HUES48 (cell line): Measurements from ENCODE around the gene MSI2.

Experiments used
- H3K27ac ChIP-seq: one replicate; pipeline ENCODE4 v1.7.0; 2013; ENCODE audit warnings: low read depth, low read length, inconsistent platforms
- H3K27me3 ChIP-seq: 2 replicates; pipeline ENCODE4 v1.6.1; 2013; ENCODE audit warnings: mild to moderate bottlenecking, low read length; ENCODE audit not compliant: control insufficient read depth, insufficient read depth
- H3K36me3 ChIP-seq: 2 replicates; pipeline ENCODE4 v1.6.1; 2013; ENCODE audit warnings: low read length; ENCODE audit not compliant: control insufficient read depth, insufficient read depth
- H3K4me1 ChIP-seq: 2 replicates; pipeline ENCODE4 v1.6.1; 2013; ENCODE audit warnings: mild to moderate bottlenecking, low read length; ENCODE audit not compliant: control insufficient read depth, insufficient read depth
- H3K4me3 ChIP-seq: 2 replicates; pipeline ENCODE4 v1.5.1; 2013; ENCODE audit warnings: mild to moderate bottlenecking, low read depth, low read length
- H3K9ac ChIP-seq: 2 replicates; pipeline ENCODE4 v1.6.1; 2013; ENCODE audit warnings: mild to moderate bottlenecking, low read depth, low read length, moderate library complexity
- H3K9me3 ChIP-seq: 2 replicates; pipeline ENCODE4 v1.6.1; 2013; ENCODE audit warnings: low read length; ENCODE audit not compliant: control insufficient read depth, insufficient read depth

Gene MSI2

GRCh38 chr17:57513569-57513968, 257.2 kb downstream of the MSI2 start:
- Histone ChIP-seq H3K36me3 (no peaks in the 10 kb centered on the region), H3K4me1 (peaks cover 24% of the 10 kb centered on the region)

GRCh38 chr17:57514614-57515013, 258.3 kb downstream of the MSI2 start:
- Histone ChIP-seq H3K9me3 (no peaks in the 10 kb centered on the region), H3K4me3 (no peak overlapping the region), H3K27me3 (no peaks in the 10 kb centered on the region), H3K9ac (no peak overlapping the region), H3K36me3 (no peaks in the 10 kb centered on the region), H3K4me1 (peaks cover 29% of the 10 kb centered on the region), H3K27ac (no peak overlapping the region)

More at GRCh38 chr17:57513569-57513968, 257.2 kb downstream of the MSI2 start:
- Histone ChIP-seq H3K27ac (no peak overlapping the region), H3K4me3 (no peak overlapping the region), H3K9ac (no peak overlapping the region), H3K9me3 (no peaks in the 10 kb centered on the region), H3K27me3 (no peaks in the 10 kb centered on the region)

GRCh38 chr17:57515662-57516211, 259.4 kb downstream of the MSI2 start:
- H3K27ac ChIP-seq = no peak overlapping the region
- no peaks in the 10 kb centered on the region for H3K36me3 ChIP-seq
- H3K4me3 ChIP-seq = no peak overlapping the region
- no peaks in the 10 kb centered on the region for H3K9me3 ChIP-seq
- H3K4me1 ChIP-seq = peaks cover 29% of the 10 kb centered on the region
- H3K27me3 ChIP-seq = no peaks in the 10 kb centered on the region
- H3K9ac ChIP-seq = no peak overlapping the region

- H3K4me3 ChIP-seq = no peak overlapping the region
- no peak overlapping the region for H3K27ac ChIP-seq
- no peaks in the 10 kb centered on the region for H3K27me3 ChIP-seq
- no peak overlapping the region for H3K9ac ChIP-seq
- H3K9me3 ChIP-seq = no peaks in the 10 kb centered on the region
- H3K36me3 ChIP-seq = no peaks in the 10 kb centered on the region
- peaks cover 21% of the 10 kb centered on the region for H3K4me1 ChIP-seq
Observed at GRCh38 chr17:57516290-57517230, 260.2 kb downstream of the MSI2 start.

- H3K27me3 ChIP-seq = no peaks in the 10 kb centered on the region
- H3K9me3 ChIP-seq = no peaks in the 10 kb centered on the region
- no peak overlapping the region for H3K4me3 ChIP-seq
- no peak overlapping the region for H3K9ac ChIP-seq
- H3K27ac ChIP-seq = no peak overlapping the region
- peaks cover 18% of the 10 kb centered on the region for H3K4me1 ChIP-seq
- no peaks in the 10 kb centered on the region for H3K36me3 ChIP-seq
Observed at GRCh38 chr17:57517273-57517631, 260.9 kb downstream of the MSI2 start.

- Histone ChIP-seq H3K9ac (no peak overlapping the region), H3K9me3 (no peaks in the 10 kb centered on the region), H3K36me3 (no peaks in the 10 kb centered on the region), H3K27ac (no peak overlapping the region), H3K27me3 (no peaks in the 10 kb centered on the region), H3K4me3 (no peak overlapping the region), H3K4me1 (peaks cover 15% of the 10 kb centered on the region)
Observed at GRCh38 chr17:57517632-57518456, 261.5 kb downstream of the MSI2 start.

- Histone ChIP-seq H3K27ac (peak overlapping the region; percentile 52), H3K36me3 (no peaks in the 10 kb centered on the region), H3K27me3 (no peaks in the 10 kb centered on the region), H3K9me3 (no peaks in the 10 kb centered on the region), H3K4me1 (peaks cover 10% of the 10 kb centered on the region), H3K4me3 (no peak overlapping the region), H3K9ac (no peak overlapping the region)
Observed at GRCh38 chr17:57518587-57519581, 262.6 kb downstream of the MSI2 start.

DNA sequence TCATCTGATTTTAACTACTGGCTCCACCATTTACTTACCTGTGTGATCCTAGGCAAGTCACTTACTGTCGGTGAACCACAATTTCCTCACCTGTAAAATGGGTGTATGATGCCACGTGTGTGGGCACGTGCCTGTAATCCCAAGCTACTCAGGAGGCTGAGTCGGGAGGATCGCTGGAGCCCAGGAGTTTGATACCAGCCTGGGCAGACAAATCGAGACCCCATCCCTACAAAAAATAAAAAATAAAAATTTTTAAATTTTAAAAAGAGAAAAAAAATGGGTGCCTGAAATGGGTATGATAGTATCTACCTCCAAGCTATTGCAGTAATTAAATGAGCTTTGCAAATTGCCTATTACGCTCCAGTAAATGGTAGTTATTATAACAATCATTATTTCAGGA, 263.5 kb downstream of the MSI2 start:
- peaks cover 18% of the 10 kb centered on the region for H3K4me1 ChIP-seq
- no peak overlapping the region for H3K4me3 ChIP-seq
- no peaks in the 10 kb centered on the region for H3K27me3 ChIP-seq
- H3K9me3 ChIP-seq = no peaks in the 10 kb centered on the region
- no peak overlapping the region for H3K27ac ChIP-seq
- H3K36me3 ChIP-seq = no peaks in the 10 kb centered on the region
- H3K9ac ChIP-seq = no peak overlapping the region

DNA sequence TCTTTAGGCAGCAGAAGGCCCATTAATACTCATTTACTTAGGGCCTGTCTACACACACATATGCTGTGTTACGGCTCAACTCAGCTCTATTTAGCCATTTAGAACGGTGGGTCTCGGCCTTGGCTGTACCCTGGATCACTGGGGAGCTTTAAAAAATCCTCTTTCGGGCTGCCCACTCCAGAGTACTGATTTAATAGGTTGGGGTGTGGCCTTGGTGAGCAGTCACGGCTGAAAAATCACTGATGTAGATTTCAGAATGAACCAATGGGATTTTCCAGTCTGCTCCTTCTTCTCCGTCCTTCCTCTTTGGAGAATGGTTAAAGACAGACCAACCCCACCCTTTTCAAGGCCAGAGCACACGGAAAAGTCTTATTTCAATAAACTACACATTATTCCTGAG, 265.3 kb downstream of the MSI2 start:
- Histone ChIP-seq H3K36me3 (no peaks in the 10 kb centered on the region), H3K4me3 (no peak overlapping the region), H3K4me1 (peaks cover 21% of the 10 kb centered on the region), H3K27me3 (no peaks in the 10 kb centered on the region), H3K9me3 (no peaks in the 10 kb centered on the region), H3K9ac (no peak overlapping the region), H3K27ac (no peak overlapping the region)
